H1 (cell line): Measurements from ENCODE around the gene LCE1E. TPM values are rescaled to one million over a fixed set of nuclear protein-coding genes. Genes with fewer than 3 reads are reported as not detected.

Experiments used
- CTCF ChIA-PET: fragments of 300-600 bp; sonication (Branson Sonifier 250); formaldehyde crosslinking; loops from one replicate; lab custom pipeline; 2021; ENCODE audit not compliant: partially characterized antibody; lab: Charles Lee
- POLR2A ChIA-PET: fragments of 300-600 bp; sonication (Branson Sonifier 250); formaldehyde crosslinking; loops from one replicate; lab custom pipeline; 2021; ENCODE audit warnings: inconsistent platforms; ENCODE audit not compliant: partially characterized antibody; lab: Charles Lee
- DNase-seq, 2 experiments: peaks; one replicate each; pipeline versions ENCODE4 v3.0.0 to v3.0.0-alpha.2; 2010 to 2022; ENCODE audit warnings: low spot score in 2 of 2, low read depth in 1 of 2, mixed read lengths in 1 of 2
- FAIRE-seq: peaks from 2 replicates; lab custom pipeline; 2011; peaks lifted over from hg19 to GRCh38; lab: Jason Lieb, UNC
- H2AFZ ChIP-seq: 2 replicates; pipeline ENCODE4 v1.8.1; 2012; ENCODE audit warnings: low read length, inconsistent platforms
- H2AK5ac ChIP-seq: 2 replicates; pipeline ENCODE4 v1.6.1; 2013; ENCODE audit warnings: low read depth, low read length
- H2BK120ac ChIP-seq: replicated peaks from 2 replicates; pipeline ENCODE3; 2013; ENCODE audit warnings: low read depth, low read length, inconsistent platforms
- H2BK12ac ChIP-seq: 2 replicates; pipeline ENCODE4 v1.6.1; 2013; ENCODE audit warnings: low read depth, low read length
- H2BK15ac ChIP-seq: 2 replicates; pipeline ENCODE4 v1.6.1; 2013; ENCODE audit warnings: low read length
- H2BK20ac ChIP-seq: 2 replicates; pipeline ENCODE4 v1.6.1; 2013; ENCODE audit warnings: low read length
- H2BK5ac ChIP-seq: 2 replicates; pipeline ENCODE4 v1.6.1; 2013; ENCODE audit warnings: low read depth, low read length
- H3K14ac ChIP-seq: 2 replicates; pipeline ENCODE4 v1.6.1; 2013; ENCODE audit warnings: inconsistent platforms; ENCODE audit not compliant: insufficient read length
- H3K18ac ChIP-seq: 2 replicates; pipeline ENCODE4 v1.6.1; 2013; ENCODE audit warnings: low read length; ENCODE audit errors: extremely low read depth
- H3K23ac ChIP-seq: 2 replicates; pipeline ENCODE4 v1.6.1; 2013; ENCODE audit warnings: inconsistent platforms; ENCODE audit not compliant: insufficient read length
- H3K23me2 ChIP-seq: 2 replicates; pipeline ENCODE4 v1.6.1; 2013; ENCODE audit warnings: low read depth, low read length
- H3K27ac ChIP-seq: 2 replicates; pipeline ENCODE4 v1.6.1; 2011; ENCODE audit warnings: low read depth, low read length, inconsistent platforms
- H3K27me3 ChIP-seq, 4 experiments: replicated peaks in 1 of 4; 1 replicate in 1 of 4; 2 replicates in 3 of 4; pipeline versions ENCODE4 v1.6.1 to v1.8.1; 2011 to 2013; ENCODE audit warnings: low read length in 3 of 4, mild to moderate bottlenecking in 3 of 4, inconsistent platforms in 2 of 4, mixed read lengths in 2 of 4, moderate library complexity in 1 of 4; ENCODE audit not compliant: control insufficient read depth in 3 of 4, insufficient read depth in 3 of 4; ENCODE audit errors: extremely low read depth in 1 of 4
- H3K36me3 ChIP-seq, 4 experiments: 2 replicates each; pipeline versions ENCODE4 v1.6.1 to v1.8.1; 2011 to 2013; ENCODE audit warnings: mild to moderate bottlenecking in 4 of 4, low read length in 3 of 4, moderate library complexity in 2 of 4, control low read depth in 1 of 4, inconsistent platforms in 1 of 4; ENCODE audit not compliant: insufficient read depth in 4 of 4, control insufficient read depth in 2 of 4
- H3K4ac ChIP-seq: replicated peaks from 2 replicates; pipeline ENCODE3; 2013; ENCODE audit warnings: low read length, low read depth, mixed read lengths, inconsistent platforms; ENCODE audit not compliant: insufficient read length
- H3K4me1 ChIP-seq, 4 experiments: replicated peaks in 1 of 4; 1 replicate in 1 of 4; 2 replicates in 3 of 4; pipeline versions ENCODE4 v1.6.1 to v1.8.1; 2011 to 2013; ENCODE audit warnings: low read length in 3 of 4, inconsistent platforms in 2 of 4, mixed read lengths in 1 of 4; ENCODE audit not compliant: insufficient read depth in 4 of 4, control insufficient read depth in 3 of 4
- H3K4me2 ChIP-seq, 2 experiments: 2 replicates each; pipeline versions ENCODE4 v1.6.1 to v1.8.1; 2011 to 2013; ENCODE audit warnings: low read depth in 2 of 2, low read length in 2 of 2, control low read depth in 1 of 2, inconsistent platforms in 1 of 2, mild to moderate bottlenecking in 1 of 2; ENCODE audit not compliant: insufficient read depth in 1 of 2
- H3K4me3 ChIP-seq, 4 experiments: fragments of 200-600, 300-600 bp in 1 of 4; sonication (generic), shearing (Covaris generic), sonication (Bioruptor Twin) in 1 of 4; 2 replicates each; pipeline versions ENCODE4 v1.5.1 to v1.8.1; 2011 to 2016; ENCODE audit warnings: low read length in 4 of 4, low read depth in 3 of 4, control low read depth in 2 of 4, inconsistent platforms in 2 of 4, mild to moderate bottlenecking in 2 of 4, mixed read lengths in 1 of 4, moderate library complexity in 1 of 4; ENCODE audit not compliant: insufficient read depth in 2 of 4; ENCODE audit errors: extremely low read depth in 1 of 4
- H3K56ac ChIP-seq: replicated peaks from 2 replicates; pipeline ENCODE3; 2013; ENCODE audit warnings: low read depth, mild to moderate bottlenecking, mixed read lengths, low read length, inconsistent platforms; ENCODE audit not compliant: insufficient read length
- H3K79me1 ChIP-seq: 2 replicates; pipeline ENCODE4 v1.6.1; 2013; ENCODE audit warnings: low read depth, low read length, control low read depth
- H3K79me2 ChIP-seq, 2 experiments: 2 replicates each; pipeline versions ENCODE4 v1.6.1 to v1.8.1; 2012 to 2013; ENCODE audit warnings: low read length in 2 of 2, mild to moderate bottlenecking in 2 of 2, inconsistent platforms in 1 of 2; ENCODE audit not compliant: insufficient read depth in 2 of 2, control insufficient read depth in 1 of 2
- H3K9ac ChIP-seq, 4 experiments: replicated peaks in 1 of 4; 1 replicate in 1 of 4; 2 replicates in 3 of 4; pipeline versions ENCODE4 v1.6.1 to v1.8.1; 2011 to 2013; ENCODE audit warnings: low read depth in 3 of 4, low read length in 3 of 4, control low read depth in 2 of 4, mild to moderate bottlenecking in 2 of 4, moderate library complexity in 2 of 4, inconsistent platforms in 1 of 4; ENCODE audit errors: extremely low read depth in 1 of 4
- H3K9me3 ChIP-seq, 2 experiments: 2 replicates each; pipeline versions ENCODE4 v1.6.1 to v1.8.1; 2012 to 2013; ENCODE audit warnings: mild to moderate bottlenecking in 2 of 2, moderate library complexity in 2 of 2, control low read depth in 1 of 2, inconsistent platforms in 1 of 2, low read depth in 1 of 2, low read length in 1 of 2, mixed read lengths in 1 of 2; ENCODE audit not compliant: insufficient read depth in 2 of 2
- H4K20me1 ChIP-seq, 2 experiments: replicated peaks in 1 of 2; 2 replicates each; pipeline versions ENCODE3 to v1.8.1; 2011 to 2013; ENCODE audit warnings: inconsistent platforms in 2 of 2, low read length in 2 of 2, mild to moderate bottlenecking in 1 of 2; ENCODE audit not compliant: insufficient read depth in 2 of 2, control insufficient read depth in 1 of 2
- H4K5ac ChIP-seq: 2 replicates; pipeline ENCODE4 v1.6.1; 2013; ENCODE audit warnings: low read length, low read depth, mixed read lengths, inconsistent platforms; ENCODE audit not compliant: insufficient read length
- H4K8ac ChIP-seq: 2 replicates; pipeline ENCODE4 v1.8.0; 2013; ENCODE audit warnings: mild to moderate bottlenecking, moderate library complexity, low read length, inconsistent platforms; ENCODE audit not compliant: insufficient read depth; ENCODE audit errors: extremely low read depth
- H4K91ac ChIP-seq: replicated peaks from 2 replicates; pipeline ENCODE3; 2013; ENCODE audit warnings: low read length, mixed read lengths, inconsistent platforms; ENCODE audit not compliant: insufficient read length
- BACH1 ChIP-seq: IDR thresholded peaks from 2 replicates; pipeline ENCODE4 v1.6.1; 2012; ENCODE audit warnings: low read length, improper control_type of control experiment
- CHD2 ChIP-seq: IDR thresholded peaks from 2 replicates; pipeline ENCODE4 v1.6.1; 2012; ENCODE audit warnings: low read length, improper control_type of control experiment
- HDAC6 ChIP-seq: IDR thresholded peaks from one replicate; pipeline ENCODE4 v1.7.1; 2012; ENCODE audit warnings: low read depth, mild to moderate bottlenecking, inconsistent platforms, low read length, moderate library complexity
- NRF1 ChIP-seq: IDR thresholded peaks from 2 replicates; pipeline ENCODE4 v1.6.1; 2011; ENCODE audit warnings: mild to moderate bottlenecking, low read depth, low read length, improper control_type of control experiment
- SP4 ChIP-seq: IDR thresholded peaks from 2 replicates; pipeline ENCODE4 v1.6.1; 2012; ENCODE audit warnings: low read length, inconsistent platforms
- SRF ChIP-seq: IDR thresholded peaks from 2 replicates; pipeline ENCODE4 v1.6.1; 2011; ENCODE audit warnings: mild to moderate bottlenecking, low read depth, low read length, moderate library complexity
- WGBS, 2 experiments: shearing (Covaris generic) in 1 of 2; methylation state at CpG; one replicate each; pipeline versions ENCODE4 v1.1.6 to v1.1.7; 2013 to 2015; ENCODE audit warnings: low lambda C conversion rate in 2 of 2, mixed read lengths in 2 of 2, inconsistent platforms in 1 of 2, low coverage in 1 of 2, missing lambda C conversion rate in 1 of 2; ENCODE audit not compliant: insufficient replicate concordance in 2 of 2, insufficient coverage in 1 of 2, insufficient read length in 1 of 2; ENCODE audit errors: extremely low coverage in 1 of 2, missing lambda C conversion rate in 1 of 2; 5-methylcytosine and 5-hydroxymethylcytosine counted together
- polyA plus RNA-seq, 7 experiments: library from polyadenylated mRNA; depleted of rRNA in 3 of 7; stranded (reverse) in 5 of 7; unstranded in 2 of 7; fragments of >200 nt in 5 of 7; fragments of 200-250 nt in 2 of 7; gene quantifications; 1 replicate in 5 of 7; 2 replicates in 1 of 7; 4 replicates in 1 of 7; pipeline versions ENCODE4 v1.2.1 to v1.2.3, GENCODE V29; 2011 to 2013; ENCODE audit warnings: missing spikeins in 2 of 7, mixed read lengths in 2 of 7
- total RNA-seq: library from RNA; stranded (reverse); fragmentation: NEBNext Ultra II Directional; extraction: Animal tissue kit (Norgen Biotek cat#: 25700); gene quantifications from 2 replicates; pipeline ENCODE4 v1.2.1, GENCODE V29; 2021

Gene LCE1E
- total and polyA plus RNA-seq, 2 of the 8 experiments (the other 6 are each of a cell fraction or from before 2014, with no cell fraction given): not detected

GRCh38 chr1:152759453-152760173 is 26.4 kb upstream of the LCE1E start:
- no peak overlapping the region for H3K4me2 ChIP-seq
- H2AK5ac ChIP-seq: no peak overlapping the region
- H2BK15ac ChIP-seq: no peak overlapping the region
- no peak overlapping the region for H2AFZ ChIP-seq
- DNase-seq (no peak), FAIRE-seq (no peak)
- H2BK5ac ChIP-seq: no peak overlapping the region
- CTCF ChIA-PET: no interaction called here
- H3K27ac ChIP-seq: no peak overlapping the region
- H4K5ac ChIP-seq: no peak overlapping the region
- H4K8ac ChIP-seq: no peak overlapping the region
- H3K36me3 ChIP-seq: no peaks in the 10 kb centered on the region
- POLR2A ChIA-PET: no interaction called here
- H2BK20ac ChIP-seq: no peak overlapping the region
- no peaks in the 10 kb centered on the region for H4K20me1 ChIP-seq
- H3K56ac ChIP-seq: no peak overlapping the region
- WGBS, 2 experiments: 82% methylated on average over 6 of the region's 8 CpGs; no CpG with 5 or more reads in 1 of the 2 experiments
- no peak overlapping the region for H3K4me3 ChIP-seq
- no peak overlapping the region for H3K18ac ChIP-seq
- H3K23me2 ChIP-seq: no peaks in the 10 kb centered on the region
- H3K9ac ChIP-seq: no peak overlapping the region
- no peak overlapping the region for H4K91ac ChIP-seq
- H3K14ac ChIP-seq: no peak overlapping the region
- H2BK12ac ChIP-seq: no peak overlapping the region
- H3K79me2 ChIP-seq: no peaks in the 10 kb centered on the region
- peaks cover 81 to 88% of the 10 kb centered on the region in 2 experiments for H3K9me3 ChIP-seq
- H3K27me3 ChIP-seq: no peaks in the 10 kb centered on the region
- no peak overlapping the region for H3K23ac ChIP-seq
- H3K4me1 ChIP-seq: no peaks in the 10 kb centered on the region
- no peak overlapping the region for H2BK120ac ChIP-seq
- H3K79me1 ChIP-seq: no peaks in the 10 kb centered on the region
- no peak overlapping the region for H3K4ac ChIP-seq
- TF ChIP-seq SRF (no peak), HDAC6 (no peak), NRF1 (no peak), SP4 (no peak), CHD2 (no peak), BACH1 (no peak)
